ENCODE measurements around the gene GAGE13.

DNA sequence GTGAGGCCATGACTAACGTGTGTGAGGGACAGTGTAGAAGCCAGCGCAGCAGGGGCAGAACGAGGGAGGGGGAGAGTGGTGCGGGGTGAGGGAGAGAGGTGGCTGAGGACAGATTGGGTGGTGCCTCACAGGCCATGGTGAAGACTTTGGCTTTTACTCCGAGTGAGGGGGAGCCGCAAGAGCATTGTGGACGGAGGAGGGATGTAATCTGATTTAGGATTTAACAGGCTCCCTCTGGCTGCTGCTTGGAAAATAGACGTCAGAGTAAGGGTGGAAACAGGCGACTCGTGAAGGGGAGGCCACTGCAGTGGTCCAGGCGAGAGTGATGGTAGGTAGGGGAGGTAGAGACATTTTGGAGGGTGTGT lies 48.8 kb upstream of the GAGE13 start:
- TF ChIP-seq GATA3 (IDR thresholded peaks at IDR 0.05; ENCODE audit: low read depth, low read length), result no peak
- 0 out of 2 replicates have a peak, but pooled peaks have one; percentile 31 for TF ChIP-seq GATA2 (IDR thresholded peaks at IDR 0.05; ENCODE audit: low read depth, low read length)

Measured in SH-SY5Y (cell line).